Suppressor macrophage treated with lipopolysaccharide for 4 hours (primary cell): Measurements from ENCODE around the gene RNF213.

Experiments
- DNase-seq: peaks from one replicate; pipeline ENCODE4 v3.0.0-alpha.2; 2020

RNF213 gene

GRCh38 chr17:80260791-80261158 is at the start of gene RNF213:
Gene RNF213, plus strand, starts transcription at chr17:80260852. Its CDS starts 2,830 bp downstream, at chr17:80263682.
- DNase-seq, result peak; percentile 85

GRCh38 chr17:80212109-80212508 is 48.5 kb upstream of the RNF213 start:
- DNase-seq, result no peak

- no peak for DNase-seq
Observed at GRCh38 chr17:80212511-80212910, 48.1 kb upstream of the RNF213 start.

GRCh38 chr17:80212962-80213642 is 47.5 kb upstream of the RNF213 start:
- peak; percentile 80 for DNase-seq

- DNase-seq, result no peak
Observed at GRCh38 chr17:80213643-80213975, 47.0 kb upstream of the RNF213 start.

- no peak for DNase-seq
Observed at GRCh38 chr17:80214012-80214877, 46.4 kb upstream of the RNF213 start.

- no peak for DNase-seq
Observed at GRCh38 chr17:80214878-80215210, 45.8 kb upstream of the RNF213 start.

GRCh38 chr17:80216473-80217456 is 43.9 kb upstream of the RNF213 start:
- DNase-seq, result no peak

- no peak for DNase-seq
Observed at GRCh38 chr17:80217703-80218362, 42.8 kb upstream of the RNF213 start.

GRCh38 chr17:80218391-80218790 is 42.3 kb upstream of the RNF213 start:
- no peak for DNase-seq

GRCh38 chr17:80219013-80219762 is 41.5 kb upstream of the RNF213 start:
- peak; percentile 97 for DNase-seq

GRCh38 chr17:80219763-80220053 is 40.9 kb upstream of the RNF213 start:
- no peak for DNase-seq

GRCh38 chr17:80220054-80220735 is 40.5 kb upstream of the RNF213 start, which contains the start of the genes SGSH and SLC26A11:
Gene SGSH, minus strand, starts transcription at chr17:80220333. Its CDS starts 20 bp downstream, at chr17:80220313.
Gene SLC26A11, plus strand, starts transcription at chr17:80220427. Its CDS starts 1,134 bp downstream, at chr17:80221561.
- peak; percentile 82 for DNase-seq

- no peak for DNase-seq
Observed at GRCh38 chr17:80220736-80221215, 39.9 kb upstream of the RNF213 start.

GRCh38 chr17:80221351-80222105 is 39.1 kb upstream of the RNF213 start:
- no peak for DNase-seq

GRCh38 chr17:80222376-80223141 is 38.1 kb upstream of the RNF213 start:
- DNase-seq, result no peak

GRCh38 chr17:80223142-80223815 is 37.4 kb upstream of the RNF213 start:
- DNase-seq, result no peak

- no peak for DNase-seq
Observed at GRCh38 chr17:80223838-80224497, 36.7 kb upstream of the RNF213 start.
